Measurements from ENCODE around the gene CERK. TPM values are rescaled to one million over a fixed set of nuclear protein-coding genes. Genes with fewer than 3 reads are reported as not detected.

CERK gene
- total and polyA plus RNA-seq, 4 donors: 7.9 to 24.3 (median 10.2) TPM

DNA sequence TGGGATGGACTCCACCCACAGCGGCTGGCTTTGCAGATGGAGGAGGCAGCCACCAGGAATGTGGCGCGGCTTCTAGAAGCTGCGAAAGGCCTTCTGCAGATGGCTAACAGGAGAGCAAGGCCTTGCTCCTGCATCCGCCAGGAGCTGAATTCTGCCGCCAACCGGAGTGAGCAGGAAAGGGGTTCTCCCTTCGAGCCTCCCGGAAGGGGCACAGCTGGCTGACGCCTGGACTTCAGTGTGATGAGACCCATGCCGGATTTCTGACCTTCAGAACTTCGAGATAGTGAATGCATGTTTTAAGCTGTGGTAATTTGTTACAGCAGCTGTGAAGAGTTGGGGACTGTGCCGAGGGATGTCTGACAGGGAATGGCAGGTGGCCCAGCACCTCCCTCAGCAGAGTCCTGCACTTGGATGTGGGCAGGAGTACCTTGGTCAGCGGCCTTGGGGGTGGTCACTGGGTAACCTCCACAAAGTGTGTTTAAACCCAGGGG, 32.1 kb upstream of the CERK start:
- Histone ChIP-seq H3K4me1 (ENCODE audit: control insufficient read depth in 4 of 4, insufficient read depth in 4 of 4, low read length in 3 of 4) (peaks cover 0 to 25% (median 7%) of the 10 kb centered on the region in 4 donors), H3K9me3 (ENCODE audit: control insufficient read depth in 4 of 4, low read length in 3 of 4) (no peaks in the 10 kb centered on the region), H3K27ac (ENCODE audit: low read depth in 1 of 2, low read length in 2 of 2) (peak overlapping the region; percentile 65 to 72), H3K9ac (ENCODE audit: low read depth in 1 of 2, low read length in 2 of 2) (no peak overlapping the region), H3K36me3 (ENCODE audit: control insufficient read depth in 4 of 4, insufficient read depth in 3 of 4, low read depth in 1 of 4, low read length in 3 of 4) (no peaks in the 10 kb centered on the region), H3K27me3 (ENCODE audit: control insufficient read depth in 4 of 4, insufficient read depth in 4 of 4, low read length in 3 of 4) (no peaks in the 10 kb centered on the region), H3K4me3 (ENCODE audit: low read depth in 1 of 3, low read length in 3 of 3) (no peak overlapping the region)
- TF ChIP-seq NR2F2 (IDR thresholded peaks at IDR 0.05) (no peak), TAF1 (conservative IDR thresholded peaks at IDR 0.05) (no peak), HNF4G (IDR thresholded peaks at IDR 0.05) (no peak), FOXA1 (IDR thresholded peaks at IDR 0.05) (no peak), RAD21 (IDR thresholded peaks at IDR 0.05) (no peak), EGR1 (IDR thresholded peaks at IDR 0.05; ENCODE audit: low read depth in 2 of 2) (no peak), HNF4A (conservative IDR thresholded peaks at IDR 0.05) (no peak)
- TF ChIP-seq, protein P1, sequence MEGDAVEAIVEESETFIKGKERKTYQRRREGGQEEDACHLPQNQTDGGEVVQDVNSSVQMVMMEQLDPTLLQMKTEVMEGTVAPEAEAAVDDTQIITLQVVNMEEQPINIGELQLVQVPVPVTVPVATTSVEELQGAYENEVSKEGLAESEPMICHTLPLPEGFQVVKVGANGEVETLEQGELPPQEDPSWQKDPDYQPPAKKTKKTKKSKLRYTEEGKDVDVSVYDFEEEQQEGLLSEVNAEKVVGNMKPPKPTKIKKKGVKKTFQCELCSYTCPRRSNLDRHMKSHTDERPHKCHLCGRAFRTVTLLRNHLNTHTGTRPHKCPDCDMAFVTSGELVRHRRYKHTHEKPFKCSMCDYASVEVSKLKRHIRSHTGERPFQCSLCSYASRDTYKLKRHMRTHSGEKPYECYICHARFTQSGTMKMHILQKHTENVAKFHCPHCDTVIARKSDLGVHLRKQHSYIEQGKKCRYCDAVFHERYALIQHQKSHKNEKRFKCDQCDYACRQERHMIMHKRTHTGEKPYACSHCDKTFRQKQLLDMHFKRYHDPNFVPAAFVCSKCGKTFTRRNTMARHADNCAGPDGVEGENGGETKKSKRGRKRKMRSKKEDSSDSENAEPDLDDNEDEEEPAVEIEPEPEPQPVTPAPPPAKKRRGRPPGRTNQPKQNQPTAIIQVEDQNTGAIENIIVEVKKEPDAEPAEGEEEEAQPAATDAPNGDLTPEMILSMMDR (IDR thresholded peaks at IDR 0.05; ENCODE audit: low read depth, low read length, missing input control): no peak
- TF ChIP-seq, protein P2, sequence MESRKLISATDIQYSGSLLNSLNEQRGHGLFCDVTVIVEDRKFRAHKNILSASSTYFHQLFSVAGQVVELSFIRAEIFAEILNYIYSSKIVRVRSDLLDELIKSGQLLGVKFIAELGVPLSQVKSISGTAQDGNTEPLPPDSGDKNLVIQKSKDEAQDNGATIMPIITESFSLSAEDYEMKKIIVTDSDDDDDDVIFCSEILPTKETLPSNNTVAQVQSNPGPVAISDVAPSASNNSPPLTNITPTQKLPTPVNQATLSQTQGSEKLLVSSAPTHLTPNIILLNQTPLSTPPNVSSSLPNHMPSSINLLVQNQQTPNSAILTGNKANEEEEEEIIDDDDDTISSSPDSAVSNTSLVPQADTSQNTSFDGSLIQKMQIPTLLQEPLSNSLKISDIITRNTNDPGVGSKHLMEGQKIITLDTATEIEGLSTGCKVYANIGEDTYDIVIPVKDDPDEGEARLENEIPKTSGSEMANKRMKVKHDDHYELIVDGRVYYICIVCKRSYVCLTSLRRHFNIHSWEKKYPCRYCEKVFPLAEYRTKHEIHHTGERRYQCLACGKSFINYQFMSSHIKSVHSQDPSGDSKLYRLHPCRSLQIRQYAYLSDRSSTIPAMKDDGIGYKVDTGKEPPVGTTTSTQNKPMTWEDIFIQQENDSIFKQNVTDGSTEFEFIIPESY (IDR thresholded peaks at IDR 0.05): no peak
- TF ChIP-seq, protein P3, sequence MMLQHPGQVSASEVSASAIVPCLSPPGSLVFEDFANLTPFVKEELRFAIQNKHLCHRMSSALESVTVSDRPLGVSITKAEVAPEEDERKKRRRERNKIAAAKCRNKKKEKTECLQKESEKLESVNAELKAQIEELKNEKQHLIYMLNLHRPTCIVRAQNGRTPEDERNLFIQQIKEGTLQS (IDR thresholded peaks at IDR 0.05): no peak
- TF ChIP-seq, protein P4, sequence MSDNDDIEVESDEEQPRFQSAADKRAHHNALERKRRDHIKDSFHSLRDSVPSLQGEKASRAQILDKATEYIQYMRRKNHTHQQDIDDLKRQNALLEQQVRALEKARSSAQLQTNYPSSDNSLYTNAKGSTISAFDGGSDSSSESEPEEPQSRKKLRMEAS (IDR thresholded peaks at IDR 0.05): no peak
- no peak for DNase-seq (ENCODE audit: low spot score)
- 77% methylated on average over 14 of the region's 14 CpGs for WGBS

DNA sequence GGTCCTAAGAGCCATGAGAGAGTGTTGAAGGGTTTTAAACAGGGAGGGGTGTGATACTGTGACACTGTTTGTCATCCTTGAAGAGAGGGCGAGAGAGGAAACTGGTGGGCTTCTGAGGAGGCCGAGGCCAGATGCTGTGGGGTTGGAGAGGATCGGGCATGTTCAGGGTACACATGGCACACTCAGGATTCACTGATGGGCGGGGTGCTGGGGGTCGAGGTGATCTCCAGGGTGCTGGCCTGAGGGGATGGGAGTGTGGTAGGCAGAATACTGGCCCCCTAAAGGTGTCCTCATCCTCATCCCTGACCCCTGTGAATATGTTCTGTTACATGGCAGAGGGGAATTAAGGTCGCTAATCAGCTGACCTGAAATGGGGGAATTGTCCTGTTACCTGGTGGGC, 31.7 kb upstream of the CERK start:
- no peaks in the 10 kb centered on the region for H3K27me3 ChIP-seq (ENCODE audit: control insufficient read depth in 4 of 4, insufficient read depth in 4 of 4, low read length in 3 of 4)
- peak overlapping the region; percentile 65 to 72 for H3K27ac ChIP-seq (ENCODE audit: low read depth in 1 of 2, low read length in 2 of 2)
- peaks cover 0 to 21% (median 9%) of the 10 kb centered on the region in 4 donors for H3K4me1 ChIP-seq (ENCODE audit: control insufficient read depth in 4 of 4, insufficient read depth in 4 of 4, low read length in 3 of 4)
- no peaks in the 10 kb centered on the region for H3K36me3 ChIP-seq (ENCODE audit: control insufficient read depth in 4 of 4, insufficient read depth in 3 of 4, low read depth in 1 of 4, low read length in 3 of 4)
- H3K4me3 ChIP-seq (ENCODE audit: low read depth in 1 of 3, low read length in 3 of 3): no peak overlapping the region
- TF ChIP-seq FOXA2 (IDR thresholded peaks at IDR 0.05) (no peak), YY1 (IDR thresholded peaks at IDR 0.05) (no peak), HNF4A (conservative IDR thresholded peaks at IDR 0.05) (no peak), RXRA (IDR thresholded peaks at IDR 0.05) (no peak), JUND (IDR thresholded peaks at IDR 0.05) (no peak), HNF4G (IDR thresholded peaks at IDR 0.05) (no peak), EGR1 (IDR thresholded peaks at IDR 0.05; ENCODE audit: low read depth in 2 of 2) (no peak), TAF1 (conservative IDR thresholded peaks at IDR 0.05) (no peak), GABPA (IDR thresholded peaks at IDR 0.05 in 1 of 2, conservative IDR thresholded peaks at IDR 0.05 in 1 of 2) (no peak), RAD21 (IDR thresholded peaks at IDR 0.05) (no peak), FOXA1 (IDR thresholded peaks at IDR 0.05) (no peak), SP1 (IDR thresholded peaks at IDR 0.05) (no peak)
- TF ChIP-seq, protein P2 (IDR thresholded peaks at IDR 0.05): no peak
- TF ChIP-seq, protein P1 (IDR thresholded peaks at IDR 0.05; ENCODE audit: low read depth, low read length, missing input control): no peak
- TF ChIP-seq, protein P3 (IDR thresholded peaks at IDR 0.05): no peak
- TF ChIP-seq, protein P5, sequence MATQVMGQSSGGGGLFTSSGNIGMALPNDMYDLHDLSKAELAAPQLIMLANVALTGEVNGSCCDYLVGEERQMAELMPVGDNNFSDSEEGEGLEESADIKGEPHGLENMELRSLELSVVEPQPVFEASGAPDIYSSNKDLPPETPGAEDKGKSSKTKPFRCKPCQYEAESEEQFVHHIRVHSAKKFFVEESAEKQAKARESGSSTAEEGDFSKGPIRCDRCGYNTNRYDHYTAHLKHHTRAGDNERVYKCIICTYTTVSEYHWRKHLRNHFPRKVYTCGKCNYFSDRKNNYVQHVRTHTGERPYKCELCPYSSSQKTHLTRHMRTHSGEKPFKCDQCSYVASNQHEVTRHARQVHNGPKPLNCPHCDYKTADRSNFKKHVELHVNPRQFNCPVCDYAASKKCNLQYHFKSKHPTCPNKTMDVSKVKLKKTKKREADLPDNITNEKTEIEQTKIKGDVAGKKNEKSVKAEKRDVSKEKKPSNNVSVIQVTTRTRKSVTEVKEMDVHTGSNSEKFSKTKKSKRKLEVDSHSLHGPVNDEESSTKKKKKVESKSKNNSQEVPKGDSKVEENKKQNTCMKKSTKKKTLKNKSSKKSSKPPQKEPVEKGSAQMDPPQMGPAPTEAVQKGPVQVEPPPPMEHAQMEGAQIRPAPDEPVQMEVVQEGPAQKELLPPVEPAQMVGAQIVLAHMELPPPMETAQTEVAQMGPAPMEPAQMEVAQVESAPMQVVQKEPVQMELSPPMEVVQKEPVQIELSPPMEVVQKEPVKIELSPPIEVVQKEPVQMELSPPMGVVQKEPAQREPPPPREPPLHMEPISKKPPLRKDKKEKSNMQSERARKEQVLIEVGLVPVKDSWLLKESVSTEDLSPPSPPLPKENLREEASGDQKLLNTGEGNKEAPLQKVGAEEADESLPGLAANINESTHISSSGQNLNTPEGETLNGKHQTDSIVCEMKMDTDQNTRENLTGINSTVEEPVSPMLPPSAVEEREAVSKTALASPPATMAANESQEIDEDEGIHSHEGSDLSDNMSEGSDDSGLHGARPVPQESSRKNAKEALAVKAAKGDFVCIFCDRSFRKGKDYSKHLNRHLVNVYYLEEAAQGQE (IDR thresholded peaks at IDR 0.05): no peak
- TF ChIP-seq, protein P4 (IDR thresholded peaks at IDR 0.05): no peak
- 91% methylated on average over 6 of the region's 6 CpGs for WGBS
- H3K9ac ChIP-seq (ENCODE audit: low read depth in 1 of 2, low read length in 2 of 2): no peak overlapping the region
- no peaks in the 10 kb centered on the region for H3K9me3 ChIP-seq (ENCODE audit: control insufficient read depth in 4 of 4, low read length in 3 of 4)
- DNase-seq (ENCODE audit: low spot score): no peak
